Astrocyte (in vitro differentiated cells and primary cell): Measurements from ENCODE around the gene ATP8B4.

Experiments used
- CTCF ChIP-seq: IDR thresholded peaks from 2 replicates; pipeline ENCODE4 v1.5.1; 2011; ENCODE audit warnings: low read depth, mild to moderate bottlenecking, inconsistent platforms, low read length, moderate library complexity; ENCODE audit not compliant: insufficient read depth
- EZH2 ChIP-seq: IDR thresholded peaks from 2 replicates; pipeline ENCODE4 v1.6.1; 2012; ENCODE audit warnings: mild to moderate bottlenecking, low read length, inconsistent platforms; ENCODE audit not compliant: insufficient read depth

GRCh38 chr15:49989498-49989897, 129.5 kb downstream of the ATP8B4 start:
- TF ChIP-seq EZH2, result no peak
- no peak for TF ChIP-seq CTCF
